ENCODE results near the gene PGPEP1.
"Not testable (repeated sequence)": the region's sequence is repeated elsewhere in the genome, so short reads cannot be mapped to it uniquely, and the experiment has no call there.

Gene PGPEP1

DNA sequence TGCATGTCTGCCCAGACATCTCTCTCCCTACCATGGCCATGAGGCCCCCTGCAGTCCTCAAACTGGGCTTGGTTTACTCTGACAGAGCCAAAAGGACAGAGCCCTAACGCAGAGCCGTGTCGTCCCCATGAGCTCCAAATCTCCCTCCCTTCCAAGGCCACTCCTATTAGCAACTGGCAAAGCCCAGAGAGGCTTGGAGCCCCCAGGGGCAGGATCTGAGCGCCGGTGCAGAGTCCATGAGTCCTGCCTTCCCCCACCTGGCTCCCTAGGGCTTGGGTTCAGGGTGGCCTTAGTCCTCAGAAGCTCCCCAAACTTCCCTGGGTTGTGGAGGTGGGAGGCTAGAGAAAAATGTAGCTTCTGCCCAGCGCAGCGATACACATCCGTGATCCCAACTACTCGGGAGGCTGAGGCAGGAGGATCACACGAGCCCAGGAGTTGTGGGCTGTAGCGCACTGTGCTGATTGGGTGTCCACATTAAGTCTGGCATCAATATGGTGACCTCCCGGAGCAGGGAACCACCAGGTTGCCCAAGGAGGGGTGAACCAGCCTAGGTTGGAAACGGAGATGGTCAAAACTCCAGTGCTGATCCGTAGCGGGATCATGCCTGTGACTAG lies 7.4 kb upstream of the PGPEP1 start:
- no peak for DNase-seq (ENCODE audit: low read depth, low spot score)

DNA sequence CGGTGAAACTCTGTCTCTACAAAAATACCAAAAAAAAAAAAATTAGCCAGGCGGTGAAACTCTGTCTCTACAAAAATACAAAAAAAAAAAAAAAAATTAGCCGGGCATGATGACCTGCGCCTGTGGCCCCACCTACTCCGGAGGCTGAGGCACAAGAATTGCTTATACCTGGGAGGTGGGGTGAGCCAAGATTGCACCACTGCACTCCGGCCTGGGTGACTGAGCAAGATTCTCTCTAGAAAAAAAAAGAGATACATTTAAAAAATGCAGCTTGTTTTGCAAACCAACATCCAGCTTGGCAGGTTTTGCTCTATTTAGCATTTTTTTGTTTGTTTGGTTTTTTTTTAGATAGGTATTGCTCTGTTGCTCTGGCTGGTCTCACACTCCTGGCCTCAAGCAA lies 6.7 kb upstream of the PGPEP1 start:
- no peak for DNase-seq (ENCODE audit: low read depth, low spot score)

DNA sequence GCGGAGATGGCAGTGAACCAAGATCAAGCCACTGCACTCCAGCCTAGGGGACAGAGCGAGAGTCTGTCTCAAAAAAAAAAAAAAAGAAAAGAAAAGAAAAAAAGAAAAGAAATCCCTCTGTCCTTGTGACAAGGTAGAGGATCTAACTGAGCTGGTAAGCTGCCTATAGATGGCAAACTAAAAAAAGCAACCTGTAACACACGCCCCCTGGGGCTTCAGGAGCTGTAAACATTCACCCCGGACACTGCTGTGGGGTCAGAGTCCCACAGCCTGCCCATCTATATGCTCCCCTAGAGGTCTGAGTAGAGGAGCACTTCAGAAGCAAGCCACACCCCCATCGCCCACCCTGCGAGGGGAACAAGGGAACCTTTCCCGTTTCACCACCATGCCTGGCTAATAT lies 4.3 kb upstream of the PGPEP1 start:
- no peak for DNase-seq (ENCODE audit: low read depth, low spot score)

DNA sequence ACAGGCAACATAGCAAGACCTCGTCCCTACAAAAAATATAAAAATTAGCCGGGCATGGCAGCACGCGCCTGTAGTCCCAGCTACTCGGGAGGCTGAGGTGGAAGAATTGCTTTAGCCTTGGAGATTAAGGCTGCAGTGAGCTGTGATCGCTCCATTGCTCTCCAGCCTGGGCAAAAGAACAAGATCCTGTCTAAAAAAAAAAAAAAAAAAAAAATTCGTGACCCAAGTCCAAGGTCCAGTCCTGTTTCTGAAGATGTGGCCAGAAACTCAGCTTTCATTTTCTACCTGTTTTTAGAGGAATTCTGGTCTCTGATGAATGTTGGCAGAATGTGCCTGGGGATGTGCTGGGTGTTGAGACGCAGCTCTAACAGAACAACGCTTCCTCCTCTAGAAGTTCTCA lies 1.9 kb upstream of the PGPEP1 start:
- no peak for DNase-seq (ENCODE audit: low read depth, low spot score)

DNA sequence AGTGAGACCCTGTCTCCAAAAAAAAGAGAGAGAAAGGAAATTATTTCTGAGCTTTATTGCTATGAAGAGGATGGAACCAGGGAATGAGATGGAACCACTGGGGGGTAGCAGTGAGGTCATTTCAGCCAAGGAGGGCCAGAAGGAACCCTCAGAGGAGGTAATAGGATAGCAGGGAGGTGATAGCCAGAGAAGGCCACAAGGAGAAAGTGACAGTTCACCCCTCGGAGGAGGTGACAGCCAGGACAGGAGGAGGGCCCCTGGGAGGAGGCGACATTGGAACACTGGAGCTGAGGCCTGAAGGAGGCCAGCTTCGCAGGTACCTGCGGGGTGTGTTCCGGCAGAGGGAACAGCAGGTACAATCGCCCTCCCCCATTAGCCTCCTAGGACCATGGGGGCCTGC lies 675 bp upstream of the PGPEP1 start:
- DNase-seq (ENCODE audit: low read depth, low spot score): no peak

DNA sequence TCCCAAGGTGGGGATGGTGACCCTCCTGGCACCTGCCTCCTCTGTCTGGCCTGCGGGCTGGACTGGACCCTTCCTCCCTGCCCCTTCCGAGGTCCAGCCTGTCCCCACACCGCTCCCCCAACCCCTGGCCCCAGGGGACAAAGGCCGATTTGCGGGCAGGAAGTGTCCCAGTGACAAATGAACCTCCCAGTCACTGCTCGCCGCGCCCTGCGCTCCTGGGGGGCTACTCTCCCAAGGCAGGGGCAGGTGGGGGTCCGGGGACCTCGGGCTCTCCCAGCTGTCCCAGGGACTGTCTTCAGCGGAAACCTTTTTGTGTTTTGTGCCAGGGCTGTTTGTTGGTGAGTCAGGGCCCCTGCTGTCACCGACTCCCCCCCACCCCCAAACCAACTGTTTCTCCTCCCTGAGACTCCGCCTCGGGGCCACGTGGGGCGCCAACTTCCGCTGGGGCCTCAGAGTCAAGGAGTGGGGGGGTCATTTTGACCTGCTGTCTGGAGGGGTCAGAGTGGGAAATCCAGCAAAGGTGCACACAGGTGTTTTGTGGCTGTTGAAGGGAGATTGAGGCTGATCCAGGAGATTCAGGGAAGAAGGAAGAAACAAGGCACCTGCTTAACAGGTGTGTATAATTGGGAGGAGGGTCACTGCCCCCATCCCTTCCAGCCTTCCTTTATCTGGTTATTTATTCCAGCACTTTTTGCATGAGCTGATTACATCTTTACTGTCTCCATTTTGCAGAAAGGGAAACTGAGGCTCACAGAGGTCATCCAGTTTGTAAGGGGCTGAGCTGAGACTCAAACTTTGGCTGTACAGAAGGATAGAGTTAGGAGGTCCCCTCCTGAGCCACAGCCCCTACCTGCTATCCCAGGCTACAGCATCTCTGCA lies 831 bp downstream of the PGPEP1 start:
- DNase-seq (ENCODE audit: low read depth, low spot score): peak; percentile 64

DNA sequence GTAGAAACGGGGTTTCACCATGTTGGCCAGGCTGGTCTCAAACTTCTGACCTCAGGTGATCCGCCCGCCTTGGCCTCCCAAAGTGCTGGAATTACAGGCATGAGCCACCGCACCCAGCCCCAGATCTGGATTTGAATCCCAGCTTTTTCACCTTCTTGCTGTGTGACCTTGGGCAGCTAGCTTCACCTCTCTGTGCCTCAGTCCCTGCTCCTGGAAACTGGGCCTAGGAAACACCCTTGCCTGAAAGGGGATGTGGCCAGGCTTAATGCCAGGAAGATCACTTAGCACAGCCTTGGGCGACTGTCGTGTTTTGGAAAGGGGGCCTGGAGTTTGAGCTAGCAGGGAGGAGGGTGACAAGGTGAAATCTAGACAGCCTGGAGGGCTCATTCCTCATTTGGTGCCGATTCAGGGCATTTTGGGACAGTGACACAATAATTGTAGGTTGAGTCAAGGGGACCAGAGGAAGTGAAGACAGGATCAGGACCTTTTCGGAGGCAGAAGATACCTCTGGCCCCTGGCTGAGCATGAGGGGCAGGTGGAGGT lies 1.8 kb downstream of the PGPEP1 start:
- DNase-seq (ENCODE audit: low read depth, low spot score): no peak

DNA sequence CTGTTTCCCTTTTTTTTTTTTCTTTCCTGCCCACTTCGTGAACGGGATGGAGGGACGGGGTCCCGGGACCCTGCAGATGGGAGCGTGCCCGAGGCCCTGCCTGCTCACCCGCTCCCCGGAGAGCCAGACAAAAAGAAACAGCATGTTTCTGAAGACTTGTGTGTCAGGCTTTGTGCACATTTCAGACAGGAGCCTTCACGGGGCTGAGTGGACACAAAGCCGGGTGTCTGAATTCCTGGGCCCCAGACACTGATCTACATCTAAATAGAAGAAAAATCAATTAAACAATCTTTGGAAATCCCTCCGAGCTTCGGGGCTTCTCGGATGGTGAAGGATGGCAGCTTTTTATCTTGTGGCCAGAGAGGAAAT lies 4.2 kb downstream of the PGPEP1 start:
- peak; percentile 43 for DNase-seq (ENCODE audit: low read depth, low spot score)

DNA sequence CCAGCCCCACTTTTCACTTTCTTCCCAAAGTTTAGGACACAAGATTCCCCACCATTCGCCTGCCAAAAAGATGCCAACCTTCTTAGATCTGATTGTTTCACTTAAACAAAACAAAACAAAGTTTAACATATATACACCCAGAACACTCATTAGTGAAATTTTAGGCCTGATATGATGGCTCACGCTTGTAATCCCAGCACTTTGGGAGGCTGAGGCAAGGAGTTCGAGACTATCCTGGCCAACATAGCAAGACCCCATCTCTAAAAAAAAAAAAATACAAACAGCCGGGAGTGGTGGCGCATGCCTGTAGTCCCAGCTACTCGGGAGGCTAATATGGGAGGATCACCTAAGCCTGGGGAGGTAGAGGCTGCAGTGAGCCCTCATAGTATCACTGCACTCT lies 4.9 kb downstream of the PGPEP1 start:
- DNase-seq (ENCODE audit: low read depth, low spot score): no peak

DNA sequence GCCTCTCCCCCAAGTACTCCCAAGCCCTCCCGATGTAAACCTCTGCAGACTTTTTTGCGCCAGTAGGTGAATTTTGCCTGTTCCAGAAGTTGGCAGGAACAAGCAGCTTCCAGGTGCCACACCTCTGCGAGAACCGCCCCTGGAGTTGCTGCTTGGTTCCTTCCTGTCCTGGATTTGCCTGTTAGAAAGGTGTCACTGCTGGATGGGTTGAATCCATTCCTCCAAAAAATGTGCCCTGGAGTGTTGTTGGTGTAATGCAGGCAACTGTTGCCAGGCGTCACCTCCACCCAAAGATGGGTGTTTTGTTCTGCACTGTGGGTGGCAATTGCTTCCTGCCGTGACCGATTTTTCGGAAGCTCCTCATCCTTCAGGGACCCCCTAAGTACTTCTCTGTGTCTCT lies 5.7 kb downstream of the PGPEP1 start:
- DNase-seq (ENCODE audit: low read depth, low spot score): no peak

DNA sequence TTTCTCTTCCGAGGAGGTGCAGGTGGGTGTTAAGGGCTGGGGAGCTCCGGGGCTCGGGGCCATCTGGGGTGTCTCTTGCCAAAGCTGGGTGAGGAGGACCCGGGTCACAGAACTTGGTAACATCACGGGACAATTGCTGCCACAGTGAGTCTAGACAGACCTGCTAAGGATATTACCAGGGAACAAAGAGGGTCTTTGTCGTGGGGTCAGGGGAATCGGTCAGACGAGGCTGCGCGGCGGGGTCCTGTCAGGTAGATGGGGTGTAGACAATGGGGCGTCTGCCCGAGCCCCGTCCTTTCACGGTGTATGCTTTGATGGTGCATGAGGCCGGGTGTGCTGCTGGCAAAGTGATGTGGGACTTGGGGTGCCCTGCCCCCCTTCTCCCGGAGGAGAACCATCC lies 7.8 kb downstream of the PGPEP1 start:
- DNase-seq (ENCODE audit: low read depth, low spot score): no peak

DNA sequence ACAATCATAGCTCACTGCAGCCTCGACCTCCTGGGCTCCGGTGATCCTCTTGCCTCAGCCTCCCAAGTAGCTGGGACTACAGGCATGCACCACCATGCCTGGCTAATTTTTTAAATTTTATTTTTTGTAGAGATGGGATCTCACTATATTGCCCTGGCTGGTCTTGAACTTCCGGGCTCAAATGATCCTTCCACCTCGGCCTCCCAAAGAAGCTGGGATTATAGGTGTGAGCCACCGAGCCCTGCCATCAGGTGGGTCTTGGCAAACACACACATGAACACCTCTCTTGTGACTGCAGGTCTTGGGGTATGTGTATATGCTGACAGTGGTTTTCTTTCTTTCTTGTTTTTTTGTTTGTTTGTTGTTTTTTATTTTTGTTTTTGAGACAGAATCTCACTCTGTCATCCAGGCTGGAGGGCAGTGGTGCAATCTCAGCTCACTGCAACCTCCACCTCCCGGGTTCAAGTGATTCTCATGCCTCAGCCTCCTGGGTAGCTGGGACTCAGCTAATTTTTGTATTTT lies 8.5 kb downstream of the PGPEP1 start:
- not testable (repeated sequence) for DNase-seq (ENCODE audit: low read depth, low spot score)

DNA sequence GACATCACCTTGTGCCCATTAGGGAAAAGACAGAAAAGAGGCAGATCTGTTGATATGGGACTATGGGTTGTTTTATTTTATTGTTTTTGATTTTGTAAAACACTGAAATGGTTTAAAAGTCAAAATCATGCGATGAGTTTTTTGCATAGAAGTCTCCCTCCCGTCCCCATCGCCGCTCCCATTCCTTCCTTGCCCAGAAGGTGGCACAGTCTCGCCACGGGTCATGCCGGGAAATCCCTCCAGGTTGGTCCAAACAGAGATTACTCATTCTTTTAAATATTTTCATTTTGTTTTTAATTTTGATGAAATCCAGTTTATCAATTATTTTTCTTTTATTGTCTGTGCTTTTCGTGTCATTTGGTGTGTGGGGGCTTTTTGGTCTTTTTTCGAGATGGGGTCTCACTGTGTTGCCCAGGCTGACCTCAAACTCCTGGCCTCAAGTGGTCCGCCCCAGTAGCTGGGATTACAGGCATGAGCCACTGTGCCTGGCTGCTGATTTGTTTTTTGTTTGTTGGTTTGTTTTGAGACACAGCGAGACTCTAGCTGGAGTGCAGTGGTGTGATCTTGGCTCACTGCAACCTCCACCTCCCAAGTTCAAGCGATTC lies 9.2 kb downstream of the PGPEP1 start:
- peak; percentile 76 for DNase-seq (ENCODE audit: low read depth, low spot score)

DNA sequence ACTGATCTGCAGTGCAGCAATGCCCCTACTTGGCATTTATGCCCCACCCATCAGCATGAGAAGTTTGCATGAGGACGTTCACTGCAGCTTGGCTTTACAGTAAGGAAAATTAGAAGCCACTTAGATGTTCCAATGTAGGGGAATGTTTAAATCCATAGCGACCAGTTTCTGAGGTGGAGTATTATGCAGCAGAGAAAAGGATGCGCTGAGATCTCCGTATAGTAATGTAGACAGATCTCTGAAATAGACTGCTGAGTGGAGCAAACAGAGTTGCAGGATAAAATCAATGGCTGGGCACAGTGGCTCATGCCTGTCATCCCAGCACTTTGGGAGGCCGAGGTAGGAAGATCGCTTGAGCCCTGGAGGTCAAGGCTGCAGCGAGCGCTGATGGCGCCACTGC lies 10.1 kb downstream of the PGPEP1 start:
- no peak for DNase-seq (ENCODE audit: low read depth, low spot score)

DNA sequence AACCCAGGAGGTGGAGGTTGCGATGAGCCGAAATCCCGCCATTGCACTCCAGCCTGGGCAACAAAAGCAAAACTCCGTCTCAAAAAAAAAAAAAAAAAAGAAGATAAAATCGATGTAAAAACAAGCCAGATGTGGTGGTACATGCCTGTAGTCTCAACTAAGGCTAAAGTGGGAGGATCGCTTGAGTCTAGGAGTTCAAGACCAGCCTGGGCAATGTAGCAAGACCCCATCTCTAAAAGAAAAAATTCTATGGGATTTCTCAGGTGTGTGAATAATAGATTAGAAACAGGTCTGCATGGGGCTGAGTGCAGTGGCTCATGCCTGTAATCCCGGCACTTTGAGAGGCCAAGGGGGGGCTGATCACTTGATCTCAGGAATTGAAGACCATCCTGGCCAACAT lies 11.1 kb downstream of the PGPEP1 start:
- DNase-seq (ENCODE audit: low read depth, low spot score): no peak

DNA sequence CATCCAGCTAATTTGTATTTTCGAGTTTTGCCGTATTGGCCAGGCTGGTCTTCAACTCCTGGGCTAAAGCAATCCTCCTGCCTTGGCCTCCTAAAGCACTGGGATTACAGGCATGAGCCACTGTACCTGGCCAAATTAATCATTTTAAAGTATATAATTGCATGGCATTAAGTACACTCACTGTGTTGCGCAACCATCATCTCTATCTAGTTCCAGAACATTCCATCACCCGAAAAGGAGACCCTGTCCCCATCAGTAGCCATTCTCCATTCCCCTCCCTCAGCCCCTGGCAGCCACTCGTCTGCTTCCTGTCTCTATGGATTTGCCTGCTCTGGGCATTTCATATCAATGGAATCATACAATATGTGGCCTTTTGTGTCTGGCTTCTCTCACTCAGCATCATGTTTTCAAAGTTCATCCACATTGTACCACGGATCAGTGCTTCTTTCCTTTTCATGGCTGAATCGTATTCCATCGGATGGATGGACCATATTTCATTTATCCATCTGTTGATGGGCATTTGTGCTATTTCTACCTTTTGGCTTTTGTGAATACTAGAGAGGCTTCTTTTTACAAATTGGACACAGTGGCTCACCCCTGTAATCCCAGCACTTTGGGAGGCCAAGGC lies 13.1 kb downstream of the PGPEP1 start:
- no peak for DNase-seq (ENCODE audit: low read depth, low spot score)

DNA sequence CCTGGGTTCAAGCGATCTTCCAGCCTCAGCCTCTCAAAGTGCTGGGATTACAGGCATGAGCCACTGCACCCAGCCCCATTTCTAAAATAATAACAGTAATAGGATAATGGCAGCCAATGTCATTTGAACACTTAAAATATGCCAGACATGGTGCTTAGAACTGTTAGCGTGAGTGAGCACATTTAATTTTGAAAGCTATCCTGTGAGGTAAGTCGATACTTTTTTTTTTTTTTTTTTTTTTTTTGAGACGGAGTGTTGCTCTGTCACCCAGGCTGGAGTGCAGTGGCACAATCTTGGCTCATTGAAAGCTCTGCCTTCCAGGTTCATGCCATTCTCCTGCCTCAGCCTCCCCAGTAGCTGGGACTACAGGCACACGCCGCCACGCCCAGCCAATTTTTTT lies 14.3 kb downstream of the PGPEP1 start:
- not testable (repeated sequence) for DNase-seq (ENCODE audit: low read depth, low spot score)

DNA sequence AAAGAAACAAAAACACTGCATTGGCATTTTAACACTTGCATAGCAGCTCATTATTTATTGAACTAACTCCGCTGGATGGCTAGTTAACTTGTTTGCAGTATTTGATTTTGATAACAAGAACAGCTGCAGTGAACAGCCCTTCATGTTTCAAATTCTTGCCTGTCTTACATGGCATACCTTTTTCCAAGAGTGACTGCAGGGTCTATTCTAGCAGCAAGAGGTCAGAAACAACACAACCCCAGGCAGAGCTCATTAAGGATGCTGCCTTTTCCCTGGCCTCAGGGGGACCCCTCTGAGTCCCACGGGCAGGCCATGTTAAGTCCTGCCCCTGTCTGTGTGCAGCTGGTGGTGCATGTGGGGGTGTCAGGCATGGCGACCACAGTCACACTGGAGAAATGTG lies 16.6 kb downstream of the PGPEP1 start:
- DNase-seq (ENCODE audit: low read depth, low spot score): no peak

DNA sequence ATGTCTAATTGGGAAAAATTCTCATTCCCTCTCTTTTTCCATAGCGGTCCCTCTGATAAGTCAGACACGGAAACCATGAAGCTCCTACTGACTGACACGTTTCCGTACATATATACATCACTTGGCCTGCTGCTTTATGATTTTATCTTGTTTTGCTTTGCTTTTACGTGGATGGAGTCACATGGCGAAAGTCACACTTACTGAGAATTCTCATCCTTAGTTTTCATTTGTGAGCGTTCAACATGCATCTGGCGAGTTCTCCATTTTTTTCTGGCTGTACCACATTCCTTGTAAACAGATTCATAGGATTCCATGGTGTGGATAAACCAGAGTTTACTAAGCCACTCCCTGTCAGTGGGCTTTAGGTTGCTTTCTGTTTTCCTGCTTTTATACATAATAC lies 21.2 kb downstream of the PGPEP1 start:
- DNase-seq (ENCODE audit: low read depth, low spot score): no peak

DNA sequence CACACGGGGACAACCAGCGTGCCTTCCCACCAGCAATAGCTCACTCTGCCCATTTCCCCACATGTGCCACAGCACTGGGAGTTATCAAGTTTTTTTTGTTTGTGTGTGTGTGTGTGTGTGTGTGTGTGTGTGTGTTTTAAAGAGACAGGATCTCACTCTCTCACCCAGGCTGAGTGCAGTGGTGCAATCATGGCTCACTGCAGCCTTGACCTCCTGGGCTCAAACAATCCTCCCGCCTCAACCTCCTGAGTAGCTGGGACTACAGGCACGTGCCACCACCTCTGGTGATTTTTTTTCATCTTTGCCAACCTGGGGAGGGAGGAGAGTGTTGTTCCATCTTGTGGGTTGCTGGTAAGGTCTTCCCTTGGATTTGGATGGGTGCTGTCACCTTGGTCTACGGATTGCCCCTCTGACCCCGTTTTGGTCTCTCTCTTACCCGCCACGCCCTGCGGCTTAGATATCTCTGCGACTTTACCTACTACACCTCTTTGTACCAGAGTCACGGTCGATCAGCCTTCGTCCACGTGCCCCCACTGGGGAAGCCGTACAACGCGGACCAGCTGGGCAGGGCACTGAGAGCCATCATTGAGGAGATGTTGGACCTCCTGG lies 22.6 kb downstream of the PGPEP1 start:
- no peak for DNase-seq (ENCODE audit: low read depth, low spot score)

DNA sequence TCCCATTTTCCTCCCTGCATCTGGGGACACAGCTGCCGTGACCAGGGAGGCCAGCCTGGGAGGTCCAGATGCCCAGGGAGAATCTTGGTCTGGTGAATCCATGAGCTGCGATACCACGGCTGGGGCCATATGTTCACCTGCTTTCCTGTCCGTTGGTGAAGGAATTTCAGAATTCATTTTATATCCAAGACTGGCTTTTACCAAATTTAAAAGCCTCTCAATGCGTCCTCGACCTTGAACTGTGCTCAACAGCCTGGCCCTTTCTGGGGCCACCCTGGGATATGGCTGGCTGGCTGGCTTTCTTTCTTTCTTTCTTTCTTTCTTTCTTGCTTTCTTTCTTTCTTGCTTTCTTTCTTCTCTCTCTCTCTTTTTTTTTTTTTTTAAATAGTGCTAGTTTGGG lies 23.4 kb downstream of the PGPEP1 start:
- no peak for DNase-seq (ENCODE audit: low read depth, low spot score)

All from astrocyte of the hippocampus (primary cell).